ENCODE results near the gene P2RY13.

The P2RY13 gene

GRCh38 chr3:151321526-151321925, 7.8 kb downstream of the P2RY13 start:
- in situ Hi-C loops (cut with MboI; ENCODE audit: low sequenced_read_pairs): no loop called here

GRCh38 chr3:151320131-151320530, 9.2 kb downstream of the P2RY13 start:
- in situ Hi-C loops (cut with MboI; ENCODE audit: low sequenced_read_pairs): no loop called here

DNA sequence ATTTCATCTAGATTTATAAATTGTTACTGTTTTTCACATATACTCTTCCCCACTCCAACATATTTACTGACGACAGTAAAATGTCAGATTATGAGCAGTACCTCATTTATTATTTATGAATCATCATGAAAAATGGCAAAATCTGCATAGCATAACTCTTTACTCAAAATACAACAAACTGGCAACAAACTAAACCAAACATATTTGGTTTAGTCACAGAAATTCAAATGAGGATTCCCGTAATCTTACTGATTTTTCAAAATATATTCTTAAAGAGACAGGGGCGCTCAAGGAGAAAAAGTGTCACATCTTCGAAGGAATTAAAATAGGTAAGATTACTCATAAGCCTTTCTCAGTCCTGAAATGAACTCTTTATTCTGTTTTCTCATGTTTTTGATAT, 9.7 kb downstream of the P2RY13 start:
- in situ Hi-C loops (cut with MboI; ENCODE audit: low sequenced_read_pairs): no loop called here

DNA sequence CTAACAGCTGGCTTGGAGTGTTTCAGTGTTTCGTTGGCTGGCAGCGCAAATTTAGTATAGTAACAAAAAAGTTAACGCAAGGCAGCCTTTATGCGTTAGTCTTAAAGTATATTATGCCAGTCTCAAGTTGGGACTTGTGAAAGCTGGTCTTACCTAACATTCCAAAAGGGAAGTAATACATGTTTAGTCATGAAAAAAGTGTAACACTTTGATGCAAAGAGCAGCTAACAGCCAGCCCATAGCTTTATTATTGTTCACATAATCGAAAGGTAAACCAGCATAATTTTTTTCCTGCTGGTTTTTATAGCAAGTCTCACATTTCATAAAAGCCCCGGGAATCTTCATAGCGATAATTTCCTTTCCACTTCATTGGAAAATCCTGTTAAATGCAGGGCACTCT, 10.4 kb downstream of the P2RY13 start:
- in situ Hi-C loops (cut with MboI; ENCODE audit: low sequenced_read_pairs): no loop called here

- in situ Hi-C loops (cut with MboI; ENCODE audit: low sequenced_read_pairs): no loop called here
These were observed 11.0 kb downstream of the P2RY13 start for GRCh38 chr3:151318313-151318712.

DNA sequence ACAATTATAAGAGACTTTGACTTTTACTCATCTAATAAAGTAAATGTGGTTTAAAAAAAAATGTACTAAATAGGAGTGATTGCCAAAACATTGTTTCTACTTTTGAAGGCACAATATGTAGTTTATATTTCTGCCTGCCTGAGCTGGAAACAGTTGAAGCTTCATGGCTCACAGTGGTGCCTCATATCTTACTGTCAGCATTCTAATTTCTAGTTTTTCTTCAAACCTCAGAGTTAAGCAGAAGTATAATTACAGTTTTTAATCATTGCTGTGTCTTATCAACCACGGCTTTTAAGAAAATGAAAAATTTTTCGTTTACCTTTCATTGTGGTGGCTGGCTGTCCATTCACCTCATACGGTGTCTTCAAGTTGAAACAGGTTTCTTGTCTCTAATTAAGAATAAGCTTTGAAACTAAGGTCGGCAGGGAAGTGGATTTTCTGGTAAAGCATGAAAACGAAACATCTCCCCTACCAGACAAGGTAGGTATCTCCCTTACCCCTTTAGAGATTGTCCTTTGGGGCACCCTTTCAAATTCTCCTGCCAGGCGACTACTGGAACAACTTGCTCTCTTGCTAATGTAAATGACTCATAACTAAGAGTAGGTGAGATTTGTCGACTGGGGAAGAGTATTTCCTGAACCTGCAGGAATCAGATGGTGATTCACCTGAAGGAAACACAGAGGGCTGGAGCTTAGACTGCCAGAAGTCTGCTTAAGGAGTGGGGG, 12.9 kb downstream of the P2RY13 start, which contains the start of gene GPR87:
GPR87 (minus strand) TSS at position 554 of the 725 bp plus-strand sequence. CDS start 16,720 bp downstream, outside the sequence.
- in situ Hi-C loops (cut with MboI; ENCODE audit: low sequenced_read_pairs): no loop called here

DNA sequence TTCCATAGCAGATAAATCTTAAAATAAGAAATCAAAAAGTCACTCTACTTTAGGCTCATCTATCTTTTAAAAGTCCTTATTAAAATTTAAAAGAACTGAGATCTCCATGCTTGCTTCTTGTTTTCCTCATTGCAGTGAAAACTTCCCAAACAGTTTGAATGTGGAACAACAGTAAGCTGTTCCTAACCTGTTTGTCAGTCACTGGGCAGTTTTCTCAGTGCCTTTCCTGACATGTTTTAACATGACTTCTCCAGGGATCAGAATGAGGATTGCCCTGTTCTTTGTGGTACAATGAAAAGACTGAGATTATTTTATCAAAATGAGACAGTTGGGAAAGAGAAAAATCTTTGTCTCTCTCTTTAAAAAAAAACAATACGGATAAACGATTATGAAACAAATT, 13.5 kb downstream of the P2RY13 start:
- in situ Hi-C loops (cut with MboI; ENCODE audit: low sequenced_read_pairs): no loop called here

- in situ Hi-C loops (cut with MboI; ENCODE audit: low sequenced_read_pairs): no loop called here
These were observed 14.2 kb downstream of the P2RY13 start for GRCh38 chr3:151315136-151315535.

DNA sequence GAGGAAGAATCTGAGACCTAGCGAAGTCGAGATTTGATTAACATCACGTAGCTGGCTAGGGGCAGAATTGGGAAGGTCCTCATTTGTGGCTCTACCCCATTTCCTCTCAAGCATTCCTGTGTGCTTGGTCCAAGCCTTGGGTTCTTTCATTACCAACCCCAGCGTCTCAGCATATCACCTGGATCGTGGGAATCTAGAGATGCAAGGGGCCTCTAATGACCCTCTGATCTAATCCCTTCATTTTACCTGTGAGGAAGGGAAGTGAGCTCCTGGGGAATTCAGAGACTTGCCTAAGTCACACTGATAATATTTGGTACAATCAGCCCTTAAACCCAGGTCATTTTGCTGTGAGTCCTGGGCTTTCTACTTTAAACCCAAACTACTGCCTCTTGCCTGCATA, 14.8 kb downstream of the P2RY13 start:
- in situ Hi-C loops (cut with MboI; ENCODE audit: low sequenced_read_pairs): no loop called here

- in situ Hi-C loops (cut with MboI; ENCODE audit: low sequenced_read_pairs): no loop called here
These were observed 15.2 kb downstream of the P2RY13 start for GRCh38 chr3:151314137-151314536.

DNA sequence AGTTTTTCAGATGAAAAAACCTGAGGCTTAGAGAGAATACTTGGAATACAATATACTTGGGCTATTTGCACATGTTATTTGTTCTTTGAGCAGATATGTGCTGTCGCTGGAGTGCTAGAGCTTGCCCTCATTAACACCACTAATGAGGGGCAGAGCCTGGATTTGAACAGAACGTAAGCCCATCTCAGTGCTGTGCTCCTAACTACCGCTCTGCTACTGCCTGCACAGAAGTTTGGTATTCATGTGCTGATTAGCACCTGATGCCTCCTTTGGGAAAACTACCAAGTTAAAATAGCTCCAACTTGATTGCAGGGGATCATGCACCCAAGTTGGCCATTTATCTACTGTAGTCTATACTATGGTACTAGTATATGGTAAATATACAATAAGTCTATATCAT, 16.4 kb downstream of the P2RY13 start:
- in situ Hi-C loops (cut with MboI; ENCODE audit: low sequenced_read_pairs): no loop called here

DNA sequence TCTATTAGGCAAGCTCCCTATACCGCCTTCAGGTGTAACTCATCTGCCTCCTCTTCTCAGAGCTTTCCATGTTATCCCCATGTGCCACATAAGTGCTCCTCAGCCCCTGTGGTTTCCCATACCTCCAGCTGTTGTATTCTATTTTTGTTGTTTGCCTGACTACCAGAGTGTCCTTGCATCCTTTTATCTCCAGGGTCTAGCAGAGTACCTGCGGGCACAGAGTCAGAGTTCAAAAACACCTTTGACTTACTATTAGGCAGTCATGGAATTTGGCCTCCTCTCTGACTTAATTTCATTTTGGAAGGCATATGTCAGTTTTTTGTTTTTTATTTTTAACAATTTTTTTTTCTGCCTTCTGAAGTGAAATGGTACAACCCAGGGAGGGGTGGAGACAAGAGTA, 19.8 kb downstream of the P2RY13 start:
- in situ Hi-C loops (cut with MboI; ENCODE audit: low sequenced_read_pairs): no loop called here

DNA sequence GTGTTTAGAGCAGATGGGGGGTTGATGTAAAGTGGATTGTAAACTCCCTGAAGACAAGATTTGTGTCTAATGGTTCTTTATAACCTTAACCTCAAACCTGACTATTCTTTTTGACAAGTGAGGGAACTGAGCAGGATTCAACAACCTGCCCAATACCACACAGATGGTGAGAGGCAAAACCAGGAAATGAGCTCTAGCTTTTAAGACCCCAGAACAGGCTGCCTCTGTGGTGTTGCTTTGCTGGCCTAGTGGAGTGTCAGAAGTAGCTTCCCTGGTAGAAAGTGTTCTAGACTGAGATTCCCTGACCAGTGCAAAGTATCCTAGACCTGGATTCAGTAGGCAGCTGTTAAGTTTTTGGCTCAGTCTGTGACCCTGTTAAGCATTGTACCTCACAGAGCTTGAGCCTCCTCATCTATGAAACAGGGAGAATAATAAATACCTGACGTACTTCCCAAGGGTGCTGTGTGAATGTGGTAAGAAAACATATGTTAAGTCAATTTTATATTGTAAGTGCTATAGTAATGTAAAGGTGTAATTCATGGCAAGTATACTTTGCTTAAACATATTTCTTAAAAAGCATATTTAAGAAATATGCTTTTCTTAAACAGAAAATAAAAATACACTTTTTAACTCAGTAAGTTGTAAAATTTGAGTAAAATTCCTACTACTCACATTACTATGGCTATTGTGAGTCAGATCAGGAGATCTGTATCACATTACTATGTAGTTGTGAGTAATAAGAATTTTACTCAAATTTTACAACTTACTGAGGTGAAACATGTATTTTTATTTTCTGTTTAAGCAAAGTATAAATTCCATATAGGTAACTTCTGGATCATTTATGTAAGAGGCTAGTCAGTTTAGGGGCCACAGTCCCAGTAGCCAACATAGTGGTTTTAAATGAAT, 21.5 kb downstream of the P2RY13 start:
- in situ Hi-C loops (cut with MboI; ENCODE audit: low sequenced_read_pairs): no loop called here

DNA sequence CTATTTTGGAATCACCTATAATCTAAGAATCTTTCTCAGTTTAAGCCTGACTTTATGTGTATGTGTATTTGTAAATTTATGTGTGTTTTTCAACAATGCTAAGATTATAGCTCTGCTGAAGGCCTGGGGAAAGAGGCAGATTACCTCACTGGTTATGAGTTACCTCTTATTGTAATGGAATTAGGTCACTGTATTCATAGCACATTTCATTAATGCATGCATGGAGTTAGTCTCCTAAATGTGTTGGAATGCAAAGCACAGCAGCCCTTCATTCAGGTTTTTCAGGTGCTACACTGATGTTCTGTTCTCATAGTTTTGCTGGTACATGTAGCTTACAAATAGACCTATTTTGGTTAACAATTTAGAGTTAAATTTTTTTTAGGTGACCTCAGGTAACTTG, 22.2 kb downstream of the P2RY13 start:
- in situ Hi-C loops (cut with MboI; ENCODE audit: low sequenced_read_pairs): no loop called here

DNA sequence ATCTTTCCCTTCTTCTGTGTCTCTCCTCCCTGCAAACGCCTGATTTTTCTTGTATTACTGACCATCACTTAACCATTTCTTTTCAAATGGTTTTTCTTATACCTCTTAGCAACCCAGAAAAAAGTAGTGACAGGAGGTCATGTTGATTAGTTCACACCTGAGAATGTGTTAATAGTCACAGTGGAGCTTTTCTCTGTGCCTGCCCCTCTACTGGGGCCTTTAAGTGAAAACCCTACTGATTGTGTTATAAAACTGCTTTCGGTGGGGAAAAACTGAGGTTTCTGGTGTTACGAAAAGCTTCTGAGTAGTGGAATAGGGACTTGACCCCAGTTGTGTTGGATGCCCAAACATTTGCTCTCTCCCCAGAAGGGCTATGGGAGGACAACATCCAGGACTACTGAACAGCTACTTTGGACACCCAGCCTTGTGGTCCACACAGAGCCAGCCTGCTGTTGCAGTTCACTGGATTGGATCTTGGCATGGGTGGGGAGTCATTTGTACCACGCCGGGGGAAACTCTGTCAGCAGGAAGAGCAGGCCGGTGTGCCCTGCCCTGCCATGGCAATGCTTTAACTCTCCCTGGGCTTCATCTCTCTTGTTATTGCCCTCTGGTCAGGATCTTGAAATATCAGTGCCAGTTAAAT, 23.1 kb downstream of the P2RY13 start:
- in situ Hi-C loops (cut with MboI; ENCODE audit: low sequenced_read_pairs): no loop called here

GRCh38 chr3:151305775-151306151, 23.6 kb downstream of the P2RY13 start:
- in situ Hi-C loops (cut with MboI; ENCODE audit: low sequenced_read_pairs): no loop called here

DNA sequence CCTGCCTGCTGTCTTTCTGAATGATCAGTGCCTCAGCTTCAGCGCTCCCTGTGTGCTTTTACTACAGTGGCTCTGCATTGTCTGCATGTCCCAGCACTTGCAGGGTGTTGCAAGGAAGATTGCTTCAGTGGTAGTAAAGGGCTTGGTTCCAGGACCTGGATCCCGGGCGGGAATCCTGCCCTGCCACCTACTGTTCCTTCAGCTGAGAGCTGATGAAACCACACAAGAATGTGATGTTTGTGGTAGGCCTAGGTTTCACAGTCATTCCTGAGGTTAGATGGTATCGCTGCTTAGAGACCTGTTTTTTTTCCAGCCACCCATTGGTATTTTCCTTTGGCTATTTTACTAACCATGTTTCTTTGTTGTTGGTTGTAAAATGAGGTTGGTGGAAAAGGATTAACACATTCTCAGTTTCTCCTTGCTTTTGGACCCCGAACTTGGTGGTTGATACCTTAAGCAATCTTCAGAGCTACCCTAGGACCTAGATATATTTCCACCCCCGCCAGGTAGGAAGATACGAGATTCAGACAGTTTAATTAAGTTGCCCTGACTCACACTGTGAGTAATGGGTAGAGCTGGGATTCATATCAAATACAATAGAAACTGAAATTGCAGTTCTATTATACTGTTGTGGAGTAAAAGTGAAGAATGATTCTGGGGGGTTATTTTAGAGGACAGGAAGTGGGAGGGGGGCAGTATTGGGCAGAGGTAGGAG, 24.1 kb downstream of the P2RY13 start:
- in situ Hi-C loops (cut with MboI; ENCODE audit: low sequenced_read_pairs): no loop called here

- in situ Hi-C loops (cut with MboI; ENCODE audit: low sequenced_read_pairs): no loop called here
These were observed 25.6 kb downstream of the P2RY13 start for GRCh38 chr3:151303751-151304150.

- in situ Hi-C loops (cut with MboI; ENCODE audit: low sequenced_read_pairs): no loop called here
These were observed 27.6 kb downstream of the P2RY13 start for GRCh38 chr3:151301787-151302186.

DNA sequence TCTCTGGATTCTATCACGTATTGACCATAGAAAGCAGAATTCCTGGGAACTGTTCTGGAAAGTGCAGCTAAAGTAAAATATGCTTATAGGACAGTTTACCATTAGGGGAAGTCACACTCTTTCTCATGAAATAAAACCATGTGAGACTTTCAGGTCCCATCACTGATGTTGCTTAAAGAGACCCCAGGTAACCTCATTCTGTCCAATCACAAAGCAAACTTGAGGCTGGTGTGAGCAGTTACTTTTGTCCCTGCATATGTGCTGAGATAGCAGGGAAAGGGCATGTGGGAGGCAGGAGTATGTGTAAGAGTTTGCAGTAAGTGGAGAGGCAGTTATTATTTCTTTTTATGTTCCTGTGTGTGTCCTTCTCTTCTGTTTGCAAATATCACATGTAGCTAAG, 28.8 kb downstream of the P2RY13 start:
- in situ Hi-C loops (cut with MboI; ENCODE audit: low sequenced_read_pairs): no loop called here

GRCh38 chr3:151299006-151299405, 30.3 kb downstream of the P2RY13 start:
- in situ Hi-C loops (cut with MboI; ENCODE audit: low sequenced_read_pairs): loop anchor here (25.0 kb wide), 1 partner anchor 538 kb away; no protein-coding TSS in a partner anchor

Data from HL-60/S4 treated with retinoic acid at 250 ng/mL for 4 days and 3 days (cell line).